SK-N-SH (cell line): Measurements from ENCODE around the gene CCDC88B.

ENCODE experiments used
- EP300 ChIP-seq, 2 experiments: IDR thresholded peaks; 2 replicates each; pipeline versions ENCODE4 v1.4.0 to v1.6.1; 2012; ENCODE audit warnings: borderline replicate concordance in 1 of 2, low read depth in 1 of 2, low read length in 1 of 2
- FOXM1 ChIP-seq: IDR thresholded peaks from 2 replicates; pipeline ENCODE4 v1.4.0; 2012; ENCODE audit warnings: low read depth, mild to moderate bottlenecking
- GABPA ChIP-seq: IDR thresholded peaks from 2 replicates; pipeline ENCODE4 v1.4.0; 2012; ENCODE audit warnings: low read depth, mild to moderate bottlenecking
- GATA2 ChIP-seq: sonication (generic); formaldehyde crosslinking; IDR thresholded peaks from 2 replicates; pipeline ENCODE4 v1.5.0; 2020; ENCODE audit warnings: mild to moderate bottlenecking, missing genetic modification reagents
- JUND ChIP-seq: IDR thresholded peaks from 2 replicates; pipeline ENCODE4 v1.4.0; 2012
- NRF1 ChIP-seq: IDR thresholded peaks from 2 replicates; pipeline ENCODE4 v1.6.1; 2012; ENCODE audit warnings: low read depth, mild to moderate bottlenecking, low read length
- POLR2AphosphoS5 ChIP-seq: IDR thresholded peaks from 2 replicates; pipeline ENCODE4 v1.6.1; 2012; ENCODE audit warnings: low read depth, low read length
- RCOR1 ChIP-seq: fragments of 150-350 bp; IDR thresholded peaks from 2 replicates; pipeline ENCODE4 v1.6.1; 2017; ENCODE audit warnings: antibody characterized with exemption, low read length
- RFX5 ChIP-seq: IDR thresholded peaks from 2 replicates; pipeline ENCODE4 v1.6.1; 2012; ENCODE audit warnings: mild to moderate bottlenecking, improper control_type of control experiment, low read length
- RXRA ChIP-seq: IDR thresholded peaks from 2 replicates; pipeline ENCODE4 v1.4.0; 2012; ENCODE audit warnings: low read depth, mild to moderate bottlenecking, borderline replicate concordance
- TAF1 ChIP-seq: IDR thresholded peaks from 2 replicates; pipeline ENCODE4 v1.6.1; 2012; ENCODE audit warnings: low read depth, mild to moderate bottlenecking, low read length, moderate library complexity, borderline replicate concordance
- TCF12 ChIP-seq: IDR thresholded peaks from 2 replicates; pipeline ENCODE4 v1.4.0; 2012
- TF ChIP-seq, protein P1 (sequence below): fragments of 200-600 bp; sonication (generic); IDR thresholded peaks from 2 replicates; pipeline ENCODE4 v1.6.1; 2017; ENCODE audit warnings: antibody characterized with exemption, mild to moderate bottlenecking, moderate library complexity
- TF ChIP-seq, protein P2 (sequence below): fragments of 150-350 bp; IDR thresholded peaks from 2 replicates; pipeline ENCODE4 v1.6.1; 2017; ENCODE audit warnings: antibody characterized with exemption, low read length, low read depth, borderline replicate concordance

GRCh38 chr11:64322925-64323260, 17.1 kb upstream of the CCDC88B start:
- TF ChIP-seq TAF1 (no peak), NRF1 (no peak), RCOR1 (no peak), EP300 (IDR thresholded peaks at IDR 0.05; ENCODE audit: borderline replicate concordance in 1 of 2, low read depth in 1 of 2, low read length in 1 of 2) (no peak), JUND (no peak), FOXM1 (no peak), GABPA (no peak), RFX5 (no peak), POLR2AphosphoS5 (no peak), RXRA (no peak), GATA2 (CRISPR knock-in tag) (no peak), TCF12 (no peak)
- TF ChIP-seq, protein P1, sequence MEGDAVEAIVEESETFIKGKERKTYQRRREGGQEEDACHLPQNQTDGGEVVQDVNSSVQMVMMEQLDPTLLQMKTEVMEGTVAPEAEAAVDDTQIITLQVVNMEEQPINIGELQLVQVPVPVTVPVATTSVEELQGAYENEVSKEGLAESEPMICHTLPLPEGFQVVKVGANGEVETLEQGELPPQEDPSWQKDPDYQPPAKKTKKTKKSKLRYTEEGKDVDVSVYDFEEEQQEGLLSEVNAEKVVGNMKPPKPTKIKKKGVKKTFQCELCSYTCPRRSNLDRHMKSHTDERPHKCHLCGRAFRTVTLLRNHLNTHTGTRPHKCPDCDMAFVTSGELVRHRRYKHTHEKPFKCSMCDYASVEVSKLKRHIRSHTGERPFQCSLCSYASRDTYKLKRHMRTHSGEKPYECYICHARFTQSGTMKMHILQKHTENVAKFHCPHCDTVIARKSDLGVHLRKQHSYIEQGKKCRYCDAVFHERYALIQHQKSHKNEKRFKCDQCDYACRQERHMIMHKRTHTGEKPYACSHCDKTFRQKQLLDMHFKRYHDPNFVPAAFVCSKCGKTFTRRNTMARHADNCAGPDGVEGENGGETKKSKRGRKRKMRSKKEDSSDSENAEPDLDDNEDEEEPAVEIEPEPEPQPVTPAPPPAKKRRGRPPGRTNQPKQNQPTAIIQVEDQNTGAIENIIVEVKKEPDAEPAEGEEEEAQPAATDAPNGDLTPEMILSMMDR = no peak
- TF ChIP-seq, protein P2, sequence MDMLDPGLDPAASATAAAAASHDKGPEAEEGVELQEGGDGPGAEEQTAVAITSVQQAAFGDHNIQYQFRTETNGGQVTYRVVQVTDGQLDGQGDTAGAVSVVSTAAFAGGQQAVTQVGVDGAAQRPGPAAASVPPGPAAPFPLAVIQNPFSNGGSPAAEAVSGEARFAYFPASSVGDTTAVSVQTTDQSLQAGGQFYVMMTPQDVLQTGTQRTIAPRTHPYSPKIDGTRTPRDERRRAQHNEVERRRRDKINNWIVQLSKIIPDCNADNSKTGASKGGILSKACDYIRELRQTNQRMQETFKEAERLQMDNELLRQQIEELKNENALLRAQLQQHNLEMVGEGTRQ = no peak
